Measurements from ENCODE around the gene LIF. TPM values are rescaled to one million over a fixed set of nuclear protein-coding genes. Genes with fewer than 3 reads are reported as not detected.

The LIF gene
- polyA plus RNA-seq, 1 donor (not counting 4 experiments of a cell fraction or from before 2014, with no cell fraction given), result 3.1 TPM

DNA sequence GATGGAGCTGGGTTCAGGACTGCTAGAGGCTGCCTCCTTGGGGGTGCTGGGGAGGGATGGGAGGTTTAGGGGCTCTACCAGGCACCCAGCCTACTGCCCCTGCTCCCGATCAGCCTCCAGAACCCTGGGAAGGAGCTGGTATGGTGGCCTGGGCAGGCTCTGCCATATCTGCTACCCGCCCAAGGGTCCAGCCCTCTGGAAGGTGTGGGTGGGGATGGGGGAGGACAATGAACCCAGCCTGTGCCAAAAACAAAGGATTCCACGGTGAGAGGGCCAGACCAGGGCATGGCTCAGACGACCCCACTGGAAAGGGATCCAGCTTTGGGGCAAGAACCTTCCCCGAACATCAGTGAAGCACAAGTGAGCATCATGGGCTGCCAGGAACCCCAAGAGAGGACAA lies 39.8 kb upstream of the LIF start:
- H3K36me3 ChIP-seq (ENCODE audit: control insufficient read depth in 2 of 2, extremely low read depth in 1 of 2, insufficient read depth in 2 of 2, low read length in 2 of 2), result peaks cover 0 to 7% of the 10 kb centered on the region in 2 experiments
- H3K27me3 ChIP-seq (ENCODE audit: control insufficient read depth, extremely low read depth, insufficient read depth, low read length), result no peaks in the 10 kb centered on the region
- no peaks in the 10 kb centered on the region for H3K9me3 ChIP-seq (ENCODE audit: control insufficient read depth, low read depth, low read length)
- no peaks in the 10 kb centered on the region for H3K9me1 ChIP-seq (ENCODE audit: control insufficient read depth, extremely low read depth, insufficient read depth, low read length)
- peaks cover 21% of the 10 kb centered on the region for H3K4me1 ChIP-seq (ENCODE audit: control insufficient read depth, extremely low read depth, insufficient read depth, low read length)
- dilution Hi-C loops (cut with MboI; ENCODE audit: extremely low pct_ligation_motif_present, low sequenced_read_pairs), result no loop called here
- H3K27ac ChIP-seq (ENCODE audit: control insufficient read depth, insufficient read depth, low read length), result no peak overlapping the region
- FAIRE-seq (no peak), DNase-seq (ENCODE audit: low read depth, low spot score) (no peak)
- H3K4me3 ChIP-seq (ENCODE audit: control insufficient read depth in 2 of 3, extremely low read depth in 1 of 3, insufficient read depth in 2 of 3, low read depth in 1 of 3, low read length in 3 of 3), result no peak overlapping the region
- no peak overlapping the region for H3K4me2 ChIP-seq (ENCODE audit: control insufficient read depth, extremely low read depth, insufficient read depth, low read depth, low read length)
- no peak overlapping the region for H2AFZ ChIP-seq (ENCODE audit: control insufficient read depth, low read length)
- TF ChIP-seq, protein P1, sequence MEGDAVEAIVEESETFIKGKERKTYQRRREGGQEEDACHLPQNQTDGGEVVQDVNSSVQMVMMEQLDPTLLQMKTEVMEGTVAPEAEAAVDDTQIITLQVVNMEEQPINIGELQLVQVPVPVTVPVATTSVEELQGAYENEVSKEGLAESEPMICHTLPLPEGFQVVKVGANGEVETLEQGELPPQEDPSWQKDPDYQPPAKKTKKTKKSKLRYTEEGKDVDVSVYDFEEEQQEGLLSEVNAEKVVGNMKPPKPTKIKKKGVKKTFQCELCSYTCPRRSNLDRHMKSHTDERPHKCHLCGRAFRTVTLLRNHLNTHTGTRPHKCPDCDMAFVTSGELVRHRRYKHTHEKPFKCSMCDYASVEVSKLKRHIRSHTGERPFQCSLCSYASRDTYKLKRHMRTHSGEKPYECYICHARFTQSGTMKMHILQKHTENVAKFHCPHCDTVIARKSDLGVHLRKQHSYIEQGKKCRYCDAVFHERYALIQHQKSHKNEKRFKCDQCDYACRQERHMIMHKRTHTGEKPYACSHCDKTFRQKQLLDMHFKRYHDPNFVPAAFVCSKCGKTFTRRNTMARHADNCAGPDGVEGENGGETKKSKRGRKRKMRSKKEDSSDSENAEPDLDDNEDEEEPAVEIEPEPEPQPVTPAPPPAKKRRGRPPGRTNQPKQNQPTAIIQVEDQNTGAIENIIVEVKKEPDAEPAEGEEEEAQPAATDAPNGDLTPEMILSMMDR (optimal IDR thresholded peaks at IDR 0.05 in 1 of 3, IDR thresholded peaks at IDR 0.05 in 1 of 3, conservative IDR thresholded peaks at IDR 0.05 in 1 of 3; ENCODE audit: extremely low read depth in 1 of 3, insufficient read depth in 2 of 3, low read length in 3 of 3), result no peak
- TF ChIP-seq EZH2 (IDR thresholded peaks at IDR 0.05; ENCODE audit: low read length), result no peak
- no peaks in the 10 kb centered on the region for H4K20me1 ChIP-seq (ENCODE audit: control insufficient read depth, extremely low read depth, insufficient read depth, low read length)
- H3K79me2 ChIP-seq (ENCODE audit: control insufficient read depth, insufficient read depth, low read length), result no peaks in the 10 kb centered on the region
- no peak overlapping the region for H3K9ac ChIP-seq (ENCODE audit: control insufficient read depth, extremely low read depth, insufficient read depth, low read length)

DNA sequence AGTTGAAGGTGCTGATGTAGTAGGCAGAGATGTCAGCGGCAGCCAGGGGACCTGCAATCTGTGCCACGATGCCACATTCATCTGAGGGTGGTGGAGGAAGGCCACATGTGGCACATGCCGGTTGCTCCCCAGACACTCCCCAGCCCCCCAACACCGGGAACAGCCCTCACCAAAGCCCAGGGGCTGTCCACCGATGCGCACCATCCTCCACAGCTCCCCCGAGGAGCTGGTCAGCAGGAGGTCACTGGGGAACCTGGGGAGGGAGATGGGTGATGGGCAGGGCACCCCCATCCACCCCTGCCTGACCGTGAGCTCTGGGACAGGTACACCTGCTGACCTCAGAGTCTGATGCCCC lies 39.3 kb upstream of the LIF start:
- Histone ChIP-seq H3K79me2 (ENCODE audit: control insufficient read depth, insufficient read depth, low read length) (no peaks in the 10 kb centered on the region), H3K4me3 (ENCODE audit: control insufficient read depth in 2 of 3, extremely low read depth in 1 of 3, insufficient read depth in 2 of 3, low read depth in 1 of 3, low read length in 3 of 3) (no peak overlapping the region), H3K27me3 (ENCODE audit: control insufficient read depth, extremely low read depth, insufficient read depth, low read length) (no peaks in the 10 kb centered on the region), H3K4me1 (ENCODE audit: control insufficient read depth, extremely low read depth, insufficient read depth, low read length) (peaks cover 16% of the 10 kb centered on the region), H3K27ac (ENCODE audit: control insufficient read depth, insufficient read depth, low read length) (no peak overlapping the region), H3K9me3 (ENCODE audit: control insufficient read depth, low read depth, low read length) (no peaks in the 10 kb centered on the region), H3K9ac (ENCODE audit: control insufficient read depth, extremely low read depth, insufficient read depth, low read length) (no peak overlapping the region), H2AFZ (ENCODE audit: control insufficient read depth, low read length) (no peak overlapping the region), H3K36me3 (ENCODE audit: control insufficient read depth in 2 of 2, extremely low read depth in 1 of 2, insufficient read depth in 2 of 2, low read length in 2 of 2) (peaks cover 0 to 7% of the 10 kb centered on the region in 2 experiments), H4K20me1 (ENCODE audit: control insufficient read depth, extremely low read depth, insufficient read depth, low read length) (no peaks in the 10 kb centered on the region), H3K4me2 (ENCODE audit: control insufficient read depth, extremely low read depth, insufficient read depth, low read depth, low read length) (no peak overlapping the region), H3K9me1 (ENCODE audit: control insufficient read depth, extremely low read depth, insufficient read depth, low read length) (no peaks in the 10 kb centered on the region)
- FAIRE-seq, result no peak
- no peak for DNase-seq (ENCODE audit: low read depth, low spot score)
- no peak for TF ChIP-seq EZH2 (IDR thresholded peaks at IDR 0.05; ENCODE audit: low read length)
- TF ChIP-seq, protein P1 (optimal IDR thresholded peaks at IDR 0.05 in 1 of 3, IDR thresholded peaks at IDR 0.05 in 1 of 3, conservative IDR thresholded peaks at IDR 0.05 in 1 of 3; ENCODE audit: extremely low read depth in 1 of 3, insufficient read depth in 2 of 3, low read length in 3 of 3), result no peak
- dilution Hi-C loops (cut with MboI; ENCODE audit: extremely low pct_ligation_motif_present, low sequenced_read_pairs), result no loop called here
